Transverse colon (tissue), 4 donors: ENCODE results near the gene ZNF853. TPM values are rescaled to one million over a fixed set of nuclear protein-coding genes. Genes with fewer than 3 reads are reported as not detected.

ENCODE experiments used
- DNase-seq: peaks from one replicate; pipeline ENCODE4 v3.0.0-alpha.2; 2019
- H3K27ac ChIP-seq, 4 donors: fragments of 200-600 bp; sonication (generic); 2 replicates each; pipeline ENCODE4 v1.5.1; 2016 to 2018; ENCODE audit warnings: inconsistent platforms in 4 of 4
- H3K27me3 ChIP-seq: fragments of 200-600 bp; sonication (generic); 2 replicates; pipeline ENCODE4 v1.5.1; 2017; ENCODE audit warnings: inconsistent platforms
- H3K36me3 ChIP-seq, 4 donors: fragments of 200-600 bp; sonication (generic); 2 replicates each; pipeline ENCODE4 v1.5.1; 2017 to 2019; ENCODE audit warnings: inconsistent platforms in 4 of 4
- H3K4me1 ChIP-seq, 4 donors: fragments of 200-600 bp; sonication (generic); 2 replicates each; pipeline ENCODE4 v1.5.1; 2017 to 2020; ENCODE audit warnings: inconsistent platforms in 4 of 4
- H3K4me3 ChIP-seq, 4 donors: fragments of 200-600 bp; sonication (generic); 1 replicate in 1 of 4; 2 replicates in 3 of 4; pipeline versions ENCODE4 v1.5.1 to v1.6.1; 2017 to 2019; ENCODE audit warnings: inconsistent platforms in 4 of 4
- H3K9me3 ChIP-seq, 2 donors: fragments of 200-600 bp; sonication (generic); 2 replicates each; pipeline ENCODE4 v1.5.1; 2017 to 2019; ENCODE audit warnings: inconsistent platforms in 2 of 2
- EP300 ChIP-seq: sonication (generic); formaldehyde crosslinking; IDR thresholded peaks from one replicate; pipeline ENCODE4 v1.6.1; 2017; ENCODE audit warnings: antibody characterized with exemption, low read depth
- POLR2A ChIP-seq: fragments of 450-650 bp; IDR thresholded peaks from one replicate; pipeline ENCODE4 v1.6.1; 2016; ENCODE audit warnings: antibody characterized with exemption, mild to moderate bottlenecking, moderate library complexity
- POLR2AphosphoS5 ChIP-seq, 3 donors: sonication (generic); formaldehyde crosslinking; IDR thresholded peaks; one replicate each; pipeline ENCODE4 v1.6.1; 2016; ENCODE audit warnings: antibody characterized with exemption in 3 of 3
- WGBS, 2 donors: methylation state at CpG; one replicate each; pipeline ENCODE4 v1.1.5; 2018; ENCODE audit warnings: low coverage in 1 of 2; 5-methylcytosine and 5-hydroxymethylcytosine counted together
- in situ Hi-C, 4 donors: fragments of 200-750 bp; cut with MboI; loops; one replicate each; pipeline versions ENCODE4 v1.15.0 to v1.15.1; 2017; ENCODE audit warnings: low sequenced_read_pairs in 3 of 4, low pct_ligation_motif_present in 1 of 4, low pct_unique_long_range_greater_than_20kb in 1 of 4
- intact Hi-C: fragments of 100-400 bp; cut with DNase I; formaldehyde crosslinking; loops from one replicate; pipeline ENCODE4 v1.15.1; 2023; ENCODE audit warnings: low total_unique reads
- total RNA-seq, 4 donors: library from RNA; depleted of rRNA; stranded (reverse); fragments of >200 nt; gene quantifications; one replicate each; pipeline ENCODE4 v1.1.0, GENCODE V29; 2016
- TF ChIP-seq, protein P1 (sequence below), 5 experiments: fragments of 200-600 bp in 3 of 5; fragments of 450-650 bp in 2 of 5; sonication (generic) in 3 of 5; IDR thresholded peaks; 1 replicate in 2 of 5; 2 replicates in 3 of 5; pipeline ENCODE4 v1.5.1; 2016 to 2017; ENCODE audit warnings: antibody characterized with exemption in 5 of 5, inconsistent platforms in 3 of 5, mild to moderate bottlenecking in 2 of 5, moderate library complexity in 1 of 5

ZNF853 gene
- total RNA-seq, 4 donors from 2014 or later: 2.9 to 18.7 (median 7.3) TPM

DNA sequence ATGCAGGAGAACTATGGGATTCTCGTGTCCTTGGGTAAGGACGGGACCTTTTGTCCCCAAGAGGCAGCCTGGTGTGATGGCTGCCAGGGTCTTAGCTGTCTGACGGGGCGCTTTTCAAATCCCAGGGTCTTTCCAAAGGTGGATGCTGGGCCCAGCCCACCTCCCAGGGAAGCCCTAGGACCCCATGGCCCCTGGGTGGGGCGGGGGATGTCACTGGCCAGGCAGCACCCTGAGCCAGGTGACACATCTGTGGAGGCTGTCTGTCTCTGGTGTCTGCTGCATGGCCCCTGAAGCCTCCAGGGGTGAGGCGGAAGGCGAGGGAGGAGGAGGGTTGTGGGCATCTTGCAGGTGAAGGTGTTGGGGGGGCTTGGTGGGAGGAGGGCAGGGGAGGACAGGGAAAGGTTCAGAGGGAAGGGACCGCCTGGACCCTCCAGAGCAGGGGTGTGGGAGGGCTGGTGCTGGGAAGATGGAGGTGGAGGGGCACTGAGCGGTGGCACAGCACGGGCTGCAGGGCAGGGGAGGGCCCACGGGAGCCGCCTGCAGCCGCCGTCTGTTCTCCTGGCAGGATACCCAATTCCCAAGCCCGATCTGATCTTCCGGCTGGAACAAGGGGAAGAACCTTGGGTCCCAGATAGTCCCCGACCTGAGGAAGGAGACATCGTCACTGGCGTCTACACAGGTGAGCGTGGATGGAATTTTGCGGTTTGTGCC is 28.7 kb downstream of the ZNF853 start:
- Histone ChIP-seq H3K27me3 (no peaks in the 10 kb centered on the region), H3K4me1 (peaks cover 0 to under 1% (median under 1%) of the 10 kb centered on the region in 4 donors), H3K36me3 (peaks cover 0 to 24% (median 12%) of the 10 kb centered on the region in 4 donors), H3K9me3 (no peaks in the 10 kb centered on the region), H3K4me3 (no peak overlapping the region), H3K27ac (no peak overlapping the region)
- 98 to 100% methylated on average over 5 to 21 of the region's 21 CpGs for WGBS, 2 donors
- in situ Hi-C loops: no loop called here
- intact Hi-C loops: no loop called here
- TF ChIP-seq POLR2A (no peak), POLR2AphosphoS5 (IDR thresholded peaks at IDR 0.05) (no peak), EP300 (no peak)
- TF ChIP-seq, protein P1, sequence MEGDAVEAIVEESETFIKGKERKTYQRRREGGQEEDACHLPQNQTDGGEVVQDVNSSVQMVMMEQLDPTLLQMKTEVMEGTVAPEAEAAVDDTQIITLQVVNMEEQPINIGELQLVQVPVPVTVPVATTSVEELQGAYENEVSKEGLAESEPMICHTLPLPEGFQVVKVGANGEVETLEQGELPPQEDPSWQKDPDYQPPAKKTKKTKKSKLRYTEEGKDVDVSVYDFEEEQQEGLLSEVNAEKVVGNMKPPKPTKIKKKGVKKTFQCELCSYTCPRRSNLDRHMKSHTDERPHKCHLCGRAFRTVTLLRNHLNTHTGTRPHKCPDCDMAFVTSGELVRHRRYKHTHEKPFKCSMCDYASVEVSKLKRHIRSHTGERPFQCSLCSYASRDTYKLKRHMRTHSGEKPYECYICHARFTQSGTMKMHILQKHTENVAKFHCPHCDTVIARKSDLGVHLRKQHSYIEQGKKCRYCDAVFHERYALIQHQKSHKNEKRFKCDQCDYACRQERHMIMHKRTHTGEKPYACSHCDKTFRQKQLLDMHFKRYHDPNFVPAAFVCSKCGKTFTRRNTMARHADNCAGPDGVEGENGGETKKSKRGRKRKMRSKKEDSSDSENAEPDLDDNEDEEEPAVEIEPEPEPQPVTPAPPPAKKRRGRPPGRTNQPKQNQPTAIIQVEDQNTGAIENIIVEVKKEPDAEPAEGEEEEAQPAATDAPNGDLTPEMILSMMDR (IDR thresholded peaks at IDR 0.05): no peak
- no peak for DNase-seq

DNA sequence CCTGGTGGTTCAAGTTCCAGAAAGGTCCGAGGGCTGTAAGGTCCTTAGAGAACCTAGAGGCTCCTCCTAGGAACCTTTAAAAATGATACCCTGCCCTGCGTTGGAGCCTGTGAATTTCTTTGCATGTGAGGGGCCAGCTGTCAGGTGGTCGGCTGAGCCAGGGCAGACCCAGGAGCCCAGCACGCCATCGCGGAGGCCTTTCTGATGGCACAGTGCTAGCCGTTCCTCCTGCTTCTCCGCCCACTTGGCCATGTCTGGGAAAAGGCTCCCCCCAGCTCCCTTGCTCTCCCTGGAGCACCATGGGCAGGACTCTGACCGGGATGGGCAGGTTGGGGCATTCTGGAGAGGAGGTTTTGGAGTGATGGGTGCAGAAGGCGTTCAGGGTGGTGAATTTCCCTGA is 29.3 kb downstream of the ZNF853 start:
- no peak overlapping the region for H3K4me3 ChIP-seq
- WGBS, 2 donors: 96% methylated on average over 10 of the region's 10 CpGs; no CpG with 5 or more reads in 1 of the 2 donors
- H3K36me3 ChIP-seq: peaks cover 0 to 28% (median 12%) of the 10 kb centered on the region in 4 donors
- intact Hi-C loops (no loop called here), in situ Hi-C loops (no loop called here)
- no peaks in the 10 kb centered on the region for H3K4me1 ChIP-seq
- no peak overlapping the region for H3K27ac ChIP-seq
- H3K9me3 ChIP-seq: no peaks in the 10 kb centered on the region
- TF ChIP-seq, protein P1 (IDR thresholded peaks at IDR 0.05): no peak
- no peak for TF ChIP-seq POLR2A
- no peak for TF ChIP-seq POLR2AphosphoS5 (IDR thresholded peaks at IDR 0.05)
- TF ChIP-seq EP300: no peak
- no peak for DNase-seq
- no peaks in the 10 kb centered on the region for H3K27me3 ChIP-seq

DNA sequence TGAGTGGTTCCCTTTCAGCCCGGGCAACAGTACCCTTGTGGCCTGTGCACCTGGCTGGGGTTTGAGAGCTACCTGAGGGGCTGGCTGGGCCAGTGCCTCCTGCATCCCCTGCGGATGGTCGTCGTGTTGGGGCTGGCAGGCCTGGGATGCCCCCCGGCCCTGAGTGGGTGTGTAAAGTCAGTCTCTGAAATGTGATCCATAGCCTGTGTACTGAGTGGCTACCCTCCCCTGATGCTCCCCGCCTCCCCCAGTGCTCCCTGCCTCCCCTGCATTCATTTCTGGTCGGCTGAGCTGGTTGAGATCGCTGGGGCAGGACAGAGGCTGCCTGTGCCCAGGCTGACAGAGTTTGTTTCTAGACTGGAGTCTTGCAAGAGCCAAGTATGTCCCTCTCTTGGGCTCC is 31.1 kb downstream of the ZNF853 start:
- WGBS, 2 donors: 79% methylated on average over 5 of the region's 8 CpGs; no CpG with 5 or more reads in 1 of the 2 donors
- H3K36me3 ChIP-seq: peaks cover 0 to 36% (median 12%) of the 10 kb centered on the region in 4 donors

DNA sequence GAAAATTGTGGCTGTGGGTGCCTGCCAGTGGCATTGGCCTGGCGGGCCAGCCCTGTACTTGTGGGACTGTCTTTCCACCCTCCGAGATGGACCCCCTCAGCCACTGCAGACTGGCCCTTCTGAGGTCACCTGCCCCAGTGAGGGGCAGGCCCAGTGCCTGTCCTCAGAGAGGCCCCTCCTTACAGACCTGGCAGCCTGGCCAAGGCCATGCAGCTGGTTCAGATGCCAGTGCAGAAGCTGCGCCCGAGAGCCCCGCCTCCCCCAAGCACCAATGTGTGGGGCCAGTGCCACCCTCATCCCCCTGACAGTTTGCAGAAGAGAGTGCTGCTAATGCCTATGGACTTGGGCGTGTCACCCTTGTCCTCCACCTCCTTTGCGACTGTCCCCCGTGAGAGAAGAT is 31.7 kb downstream of the ZNF853 start:
- no peak for DNase-seq
- Histone ChIP-seq H3K4me3 (no peak overlapping the region), H3K27me3 (no peaks in the 10 kb centered on the region), H3K4me1 (no peaks in the 10 kb centered on the region), H3K27ac (no peak overlapping the region), H3K36me3 (peaks cover 0 to 37% (median 13%) of the 10 kb centered on the region in 4 donors), H3K9me3 (no peaks in the 10 kb centered on the region)
- in situ Hi-C loops: no loop called here
- WGBS, 2 donors: 70 to 88% methylated on average over 2 to 8 of the region's 8 CpGs
- intact Hi-C loops: no loop called here
- no peak for TF ChIP-seq POLR2AphosphoS5 (IDR thresholded peaks at IDR 0.05)
- no peak for TF ChIP-seq POLR2A
- TF ChIP-seq, protein P1 (IDR thresholded peaks at IDR 0.05): no peak
- TF ChIP-seq EP300: no peak

More for the DNA sequence above, 31.1 kb downstream of the ZNF853 start:
- H3K27me3 ChIP-seq: no peaks in the 10 kb centered on the region
- no peak overlapping the region for H3K4me3 ChIP-seq
- DNase-seq: no peak
- in situ Hi-C loops: no loop called here
- H3K9me3 ChIP-seq: no peaks in the 10 kb centered on the region
- H3K4me1 ChIP-seq: no peaks in the 10 kb centered on the region
- intact Hi-C loops: no loop called here
- no peak overlapping the region for H3K27ac ChIP-seq
- no peak for TF ChIP-seq POLR2A
- TF ChIP-seq, protein P1 (IDR thresholded peaks at IDR 0.05): no peak
- no peak for TF ChIP-seq EP300
- TF ChIP-seq POLR2AphosphoS5 (IDR thresholded peaks at IDR 0.05): no peak
